ENCODE results near the gene GALP. TPM values are rescaled to one million over a fixed set of nuclear protein-coding genes. Genes with fewer than 3 reads are reported as not detected.
"Not testable (repeated sequence)": the region's sequence is repeated elsewhere in the genome, so short reads cannot be mapped to it uniquely, and the experiment has no call there.

GALP gene
- total RNA-seq, 2 experiments from 2014 or later = not detected

DNA sequence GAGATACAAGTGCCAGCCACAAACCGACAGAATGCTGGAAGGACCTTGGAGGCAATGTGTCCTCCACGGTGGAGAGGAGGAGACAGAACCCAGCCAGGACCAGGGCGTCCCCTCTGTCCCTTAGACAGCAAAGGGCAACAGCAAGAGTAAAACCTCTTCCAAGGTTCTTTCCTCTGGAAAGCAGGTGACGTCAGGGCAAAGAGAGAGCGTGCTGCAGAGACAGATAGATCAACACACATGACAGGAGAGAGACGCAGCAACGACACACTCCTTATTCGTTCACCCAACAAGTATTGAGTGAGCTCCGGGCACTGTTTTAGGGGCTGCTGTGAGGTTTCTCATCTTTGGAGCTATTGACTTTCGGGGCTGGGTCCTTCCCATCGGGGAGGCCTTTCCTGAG is 1.3 kb upstream of the GALP start:
- Mint-ChIP-seq H3K4me1 (ENCODE audit: low read depth) (peaks cover 4% of the 10 kb centered on the region), H3K36me3 (ENCODE audit: low read depth) (no peaks in the 10 kb centered on the region), H3K4me3 (no peak overlapping the region), H3K9me3 (no peaks in the 10 kb centered on the region), H3K27ac (no peak overlapping the region), H3K27me3 (peaks cover 6% of the 10 kb centered on the region)
- POLR2A ChIA-PET = no interaction called here
- Histone ChIP-seq H3K27ac (ENCODE audit: low read depth in 1 of 2, low read length in 2 of 2) (no peak overlapping the region), H3K27me3 (ENCODE audit: control insufficient read depth in 1 of 2, insufficient read depth in 2 of 2, low read length in 2 of 2) (peaks cover 0 to 2% of the 10 kb centered on the region in 2 experiments), H3K4me1 (ENCODE audit: insufficient read depth, low read length) (peaks cover 3% of the 10 kb centered on the region), H3K4me3 (ENCODE audit: low read length) (no peak overlapping the region), H3K9me3 (ENCODE audit: control insufficient read depth in 1 of 2, insufficient read depth in 1 of 2, low read length in 2 of 2) (no peaks in the 10 kb centered on the region), H3K36me3 (ENCODE audit: insufficient read depth, low read length) (no peaks in the 10 kb centered on the region)
- ATAC-seq (ENCODE audit: poor library complexity) (no peak), DNase-seq (no peak)
- intact Hi-C loops (cut with DNase I, micrococcal nuclease) = loop anchor here in 1 of 2 experiments (5.0 kb wide), 1 partner anchor 657 kb away; no protein-coding TSS in a partner anchor
- TF ChIP-seq, protein P1, sequence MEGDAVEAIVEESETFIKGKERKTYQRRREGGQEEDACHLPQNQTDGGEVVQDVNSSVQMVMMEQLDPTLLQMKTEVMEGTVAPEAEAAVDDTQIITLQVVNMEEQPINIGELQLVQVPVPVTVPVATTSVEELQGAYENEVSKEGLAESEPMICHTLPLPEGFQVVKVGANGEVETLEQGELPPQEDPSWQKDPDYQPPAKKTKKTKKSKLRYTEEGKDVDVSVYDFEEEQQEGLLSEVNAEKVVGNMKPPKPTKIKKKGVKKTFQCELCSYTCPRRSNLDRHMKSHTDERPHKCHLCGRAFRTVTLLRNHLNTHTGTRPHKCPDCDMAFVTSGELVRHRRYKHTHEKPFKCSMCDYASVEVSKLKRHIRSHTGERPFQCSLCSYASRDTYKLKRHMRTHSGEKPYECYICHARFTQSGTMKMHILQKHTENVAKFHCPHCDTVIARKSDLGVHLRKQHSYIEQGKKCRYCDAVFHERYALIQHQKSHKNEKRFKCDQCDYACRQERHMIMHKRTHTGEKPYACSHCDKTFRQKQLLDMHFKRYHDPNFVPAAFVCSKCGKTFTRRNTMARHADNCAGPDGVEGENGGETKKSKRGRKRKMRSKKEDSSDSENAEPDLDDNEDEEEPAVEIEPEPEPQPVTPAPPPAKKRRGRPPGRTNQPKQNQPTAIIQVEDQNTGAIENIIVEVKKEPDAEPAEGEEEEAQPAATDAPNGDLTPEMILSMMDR (IDR thresholded peaks at IDR 0.05) = no peak
- CTCF ChIA-PET = no interaction called here

DNA sequence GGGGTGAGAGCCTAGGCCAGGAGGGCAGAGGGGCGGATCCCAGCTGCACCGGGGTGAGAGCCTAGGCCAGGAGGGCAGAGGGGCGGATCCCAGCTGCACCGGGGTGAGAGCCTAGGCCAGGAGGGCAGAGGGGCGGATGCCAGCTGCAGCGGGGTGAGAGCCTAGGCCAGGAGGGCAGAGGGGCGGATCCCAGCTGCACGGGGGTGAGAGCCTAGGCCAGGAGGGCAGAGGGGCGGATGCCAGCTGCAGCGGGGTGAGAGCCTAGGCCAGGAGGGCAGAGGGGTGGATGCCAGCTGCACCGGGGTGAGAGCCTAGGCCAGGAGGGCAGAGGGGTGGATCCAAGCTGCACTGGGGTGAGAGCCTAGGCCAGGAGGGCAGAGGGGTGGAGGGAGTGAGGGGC is 502 bp downstream of the GALP start:
- H3K27ac ChIP-seq (ENCODE audit: low read depth in 1 of 2, low read length in 2 of 2); H3K4me1 Mint-ChIP-seq (ENCODE audit: low read depth); ATAC-seq (ENCODE audit: poor library complexity); H3K27ac Mint-ChIP-seq; DNase-seq; H3K36me3 ChIP-seq (ENCODE audit: insufficient read depth, low read length); H3K4me3 ChIP-seq (ENCODE audit: low read length); H3K27me3 Mint-ChIP-seq; POLR2A ChIA-PET; H3K36me3 Mint-ChIP-seq (ENCODE audit: low read depth); H3K4me3 Mint-ChIP-seq; H3K27me3 ChIP-seq (ENCODE audit: control insufficient read depth in 1 of 2, insufficient read depth in 2 of 2, low read length in 2 of 2); intact Hi-C loops (cut with DNase I, micrococcal nuclease); H3K4me1 ChIP-seq (ENCODE audit: insufficient read depth, low read length); H3K9me3 Mint-ChIP-seq; H3K9me3 ChIP-seq (ENCODE audit: control insufficient read depth in 1 of 2, insufficient read depth in 1 of 2, low read length in 2 of 2); CTCF ChIA-PET: not testable (repeated sequence)

DNA sequence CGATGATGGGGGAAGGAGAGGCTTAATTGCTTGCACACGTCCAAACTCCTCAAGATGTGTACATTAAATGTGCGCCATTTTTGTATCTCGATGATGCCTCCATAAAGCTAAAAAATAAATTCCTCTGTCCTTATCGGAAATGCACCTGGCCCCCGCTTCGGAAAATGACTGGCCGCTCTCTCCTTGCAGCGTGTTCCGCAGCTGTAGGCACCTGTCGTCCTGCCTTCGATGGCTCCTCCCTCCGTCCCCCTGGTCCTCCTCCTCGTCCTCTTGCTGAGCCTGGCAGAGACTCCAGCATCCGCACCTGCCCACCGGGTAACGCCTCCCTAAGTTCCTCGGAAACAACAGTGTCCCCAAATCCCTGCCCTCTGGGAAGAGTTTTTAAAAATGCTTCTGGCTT is 1.1 kb downstream of the GALP start:
- POLR2A ChIA-PET = no interaction called here
- H3K4me3 Mint-ChIP-seq = no peak overlapping the region
- CTCF ChIA-PET = no interaction called here
- DNase-seq (no peak), ATAC-seq (ENCODE audit: poor library complexity) (no peak)
- TF ChIP-seq, protein P1 (IDR thresholded peaks at IDR 0.05) = no peak
- Histone ChIP-seq H3K9me3 (ENCODE audit: control insufficient read depth in 1 of 2, insufficient read depth in 1 of 2, low read length in 2 of 2) (no peaks in the 10 kb centered on the region), H3K27ac (ENCODE audit: low read depth in 1 of 2, low read length in 2 of 2) (no peak overlapping the region), H3K4me1 (ENCODE audit: insufficient read depth, low read length) (peaks cover under 1% of the 10 kb centered on the region), H3K4me3 (ENCODE audit: low read length) (no peak overlapping the region), H3K36me3 (ENCODE audit: insufficient read depth, low read length) (no peaks in the 10 kb centered on the region), H3K27me3 (ENCODE audit: control insufficient read depth in 1 of 2, insufficient read depth in 2 of 2, low read length in 2 of 2) (peaks cover 0 to 2% of the 10 kb centered on the region in 2 experiments)
- intact Hi-C loops (cut with DNase I, micrococcal nuclease) = no loop called here
- no peaks in the 10 kb centered on the region for H3K36me3 Mint-ChIP-seq (ENCODE audit: low read depth)
- peaks cover 6% of the 10 kb centered on the region for H3K27me3 Mint-ChIP-seq
- H3K27ac Mint-ChIP-seq = no peak overlapping the region
- H3K4me1 Mint-ChIP-seq (ENCODE audit: low read depth) = peaks cover 2% of the 10 kb centered on the region
- H3K9me3 Mint-ChIP-seq = no peaks in the 10 kb centered on the region

DNA sequence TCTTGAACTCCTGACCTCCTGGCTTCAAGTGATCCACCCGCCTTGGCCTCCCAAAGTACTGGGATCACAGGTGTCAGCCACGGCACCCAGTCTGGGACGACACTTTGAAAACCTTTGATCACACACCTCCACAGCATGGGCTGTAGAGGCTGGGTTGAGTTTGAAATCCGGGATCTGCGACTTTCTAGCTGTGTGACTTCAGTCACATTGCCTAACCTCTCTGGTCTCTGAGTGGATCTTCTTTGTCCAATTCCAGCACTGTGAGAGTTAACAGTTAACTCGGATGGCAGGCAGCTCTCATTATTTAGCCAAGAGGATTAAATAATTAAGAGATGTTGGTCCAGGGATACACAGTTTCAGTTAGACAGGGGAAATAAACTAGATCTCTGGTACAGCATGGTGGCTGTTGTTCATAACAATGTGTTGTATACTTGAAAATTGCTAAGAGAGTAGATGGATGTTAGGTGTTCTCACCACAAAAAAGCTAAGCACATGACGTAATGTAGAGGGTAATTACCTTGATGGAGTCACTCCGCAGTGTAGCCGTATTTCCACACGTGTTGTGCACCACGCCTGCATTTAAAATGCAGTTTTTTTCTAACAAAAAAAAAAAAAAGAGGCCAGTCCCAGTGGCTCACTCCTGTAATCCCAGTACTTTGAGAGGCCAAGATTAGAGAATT is 1.9 kb downstream of the GALP start:
- intact Hi-C loops (cut with DNase I, micrococcal nuclease) = no loop called here
- no peaks in the 10 kb centered on the region for H3K4me1 Mint-ChIP-seq (ENCODE audit: low read depth)
- no peaks in the 10 kb centered on the region for H3K36me3 Mint-ChIP-seq (ENCODE audit: low read depth)

More for the DNA sequence above, 1.9 kb downstream of the GALP start:
- DNase-seq (no peak), ATAC-seq (ENCODE audit: poor library complexity) (no peak)
- TF ChIP-seq, protein P1 (IDR thresholded peaks at IDR 0.05) = no peak
- Mint-ChIP-seq H3K27ac (no peak overlapping the region), H3K4me3 (no peak overlapping the region), H3K27me3 (peaks cover 6% of the 10 kb centered on the region), H3K9me3 (no peaks in the 10 kb centered on the region)
- Histone ChIP-seq H3K27ac (ENCODE audit: low read depth in 1 of 2, low read length in 2 of 2) (no peak overlapping the region), H3K9me3 (ENCODE audit: control insufficient read depth in 1 of 2, insufficient read depth in 1 of 2, low read length in 2 of 2) (no peaks in the 10 kb centered on the region), H3K36me3 (ENCODE audit: insufficient read depth, low read length) (no peaks in the 10 kb centered on the region), H3K4me1 (ENCODE audit: insufficient read depth, low read length) (no peaks in the 10 kb centered on the region), H3K27me3 (ENCODE audit: control insufficient read depth in 1 of 2, insufficient read depth in 2 of 2, low read length in 2 of 2) (peaks cover 0 to 2% of the 10 kb centered on the region in 2 experiments), H3K4me3 (ENCODE audit: low read length) (no peak overlapping the region)
- ChIA-PET CTCF (interaction anchor here (0.7 kb wide), 1 partner anchor 22 kb away, joined by 4 read pairs; no protein-coding TSS in a partner anchor), POLR2A (no interaction called here)
